A673 (cell line): ENCODE results near the gene IL20.

Experiments
- CTCF ChIP-seq: fragments of 300-800, 200-600 bp; sonication (generic); conservative IDR thresholded peaks from 2 replicates; pipeline ENCODE4 v1.5.1; 2017; ENCODE audit warnings: low read depth, mild to moderate bottlenecking, antibody characterized with exemption, low read length, moderate library complexity, mixed read lengths
- EZH2 ChIP-seq: fragments of 200-600 bp; sonication (generic); IDR thresholded peaks from 2 replicates; pipeline ENCODE4 v1.6.1; 2017; ENCODE audit warnings: borderline replicate concordance, low read depth, mild to moderate bottlenecking, mixed read lengths, antibody characterized with exemption, low read length; ENCODE audit not compliant: poor library complexity, severe bottlenecking

DNA sequence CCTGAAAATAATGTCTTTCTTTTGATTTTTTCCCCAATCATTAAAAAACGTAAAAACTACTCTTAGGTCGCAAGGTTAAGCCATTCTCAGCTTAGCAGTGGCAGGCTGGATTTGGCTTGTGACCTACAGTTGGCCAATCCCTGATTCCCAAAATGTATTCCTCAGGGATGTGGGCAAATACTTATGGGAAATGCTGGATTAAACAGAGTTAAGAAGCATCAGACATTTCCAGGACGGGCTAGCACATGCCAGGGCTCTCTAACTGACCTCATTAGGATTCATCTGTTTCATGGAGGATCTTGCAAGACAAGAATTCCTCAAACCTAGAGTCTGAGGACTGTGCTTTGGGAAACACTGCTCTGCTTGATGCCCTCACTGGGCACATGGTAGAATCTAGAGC is 30.8 kb downstream of the IL20 start:
- no peak for TF ChIP-seq CTCF
- TF ChIP-seq EZH2: no peak
